ENCODE measurements around the gene PLG.
"Not testable (repeated sequence)": the region's sequence is repeated elsewhere in the genome, so short reads cannot be mapped to it uniquely, and the experiment has no call there.

PLG gene

DNA sequence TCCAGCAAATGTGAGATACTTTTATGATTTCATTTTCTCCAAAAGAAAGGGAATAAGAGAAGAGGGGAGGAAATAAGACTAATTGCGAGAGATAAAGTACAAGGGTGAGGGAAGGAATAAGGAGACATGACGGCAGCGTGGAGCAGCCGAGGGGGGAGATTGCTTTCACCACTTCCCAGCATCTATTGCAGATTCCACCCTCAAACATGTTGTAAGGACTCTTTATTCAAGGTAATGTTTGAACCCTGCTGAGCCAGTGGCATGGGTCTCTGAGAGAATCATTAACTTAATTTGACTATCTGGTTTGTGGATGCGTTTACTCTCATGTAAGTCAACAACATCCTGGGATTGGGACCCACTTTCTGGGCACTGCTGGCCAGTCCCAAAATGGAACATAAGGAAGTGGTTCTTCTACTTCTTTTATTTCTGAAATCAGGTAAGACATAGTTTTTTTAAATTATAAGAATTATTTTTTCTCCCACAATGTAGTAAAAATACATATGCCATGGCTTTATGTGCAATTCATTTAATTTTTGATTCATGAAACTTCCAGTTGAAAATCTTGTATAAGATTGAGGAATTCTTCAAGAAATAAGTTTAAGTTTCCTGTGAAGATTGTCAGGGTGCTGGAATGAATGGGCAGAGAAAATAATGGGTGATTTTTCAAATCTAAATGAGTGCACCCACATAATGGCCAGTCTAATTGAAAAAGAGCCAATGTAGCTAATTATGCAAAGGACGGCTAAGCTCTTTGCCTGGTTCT, at the start of gene PLG:
TSS of gene PLG (plus strand) at position 327 of the 763 bp plus-strand sequence. CDS start at position 388, 61 bp downstream.
- not testable (repeated sequence) for FAIRE-seq

DNA sequence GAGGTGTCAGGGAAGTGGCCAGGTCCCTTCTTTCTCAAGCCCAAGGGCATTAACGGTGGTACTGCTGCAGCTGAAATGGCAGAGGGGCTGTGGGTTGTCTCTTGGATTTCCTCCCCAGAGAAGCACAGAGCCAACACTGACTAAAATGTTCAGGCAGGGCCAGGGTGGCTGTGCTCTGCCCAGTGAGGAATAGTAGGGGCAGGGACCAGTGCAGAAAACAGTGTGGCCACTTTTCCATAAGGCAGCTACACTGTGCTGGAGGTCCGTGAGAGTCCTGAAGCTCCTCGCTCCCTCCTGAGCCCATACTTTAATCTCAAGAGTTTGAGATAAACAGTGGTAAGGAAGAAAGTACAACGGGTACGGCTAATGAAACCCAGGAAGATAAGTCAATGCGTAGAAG, 42.5 kb upstream of the PLG start:
- FAIRE-seq: no peak

DNA sequence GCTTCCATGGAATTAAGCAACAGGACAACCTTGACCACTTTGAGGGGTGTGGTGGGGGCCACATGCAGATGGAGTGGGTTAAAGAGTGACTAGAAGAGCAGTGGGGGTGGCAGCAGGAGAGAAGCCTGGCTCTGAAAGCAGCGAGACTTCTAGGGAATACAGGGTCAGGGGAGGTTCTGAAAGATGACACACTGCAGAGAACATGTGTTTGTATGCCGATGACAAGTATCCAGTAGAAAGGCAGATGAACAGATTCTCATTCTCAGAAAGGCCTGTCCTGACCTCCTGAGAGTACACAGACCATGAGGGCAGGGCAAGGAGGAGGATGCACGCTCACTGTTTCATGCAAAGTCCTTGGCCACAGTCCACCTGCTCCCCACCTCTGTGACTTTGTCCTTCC, 40.8 kb upstream of the PLG start:
- no peak for FAIRE-seq

DNA sequence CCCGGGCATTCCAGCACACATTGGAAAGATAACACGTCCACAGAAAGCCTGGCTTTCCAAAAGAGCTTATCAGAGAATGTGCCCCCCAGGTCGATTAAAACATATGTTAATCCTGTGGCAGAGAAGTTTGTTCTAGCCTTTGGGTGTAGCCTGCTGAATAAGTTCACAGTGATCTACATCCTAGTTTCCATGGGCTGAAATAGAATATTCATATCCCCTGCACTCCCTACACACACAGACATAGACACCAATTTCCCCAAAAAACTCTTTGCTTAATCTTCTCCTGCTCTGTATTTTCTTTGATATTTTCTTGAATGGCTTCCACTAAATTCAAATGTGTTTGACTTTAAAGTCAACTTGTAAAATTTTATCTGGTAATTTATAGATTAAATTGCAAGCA, 39.6 kb upstream of the PLG start:
- no peak for FAIRE-seq

DNA sequence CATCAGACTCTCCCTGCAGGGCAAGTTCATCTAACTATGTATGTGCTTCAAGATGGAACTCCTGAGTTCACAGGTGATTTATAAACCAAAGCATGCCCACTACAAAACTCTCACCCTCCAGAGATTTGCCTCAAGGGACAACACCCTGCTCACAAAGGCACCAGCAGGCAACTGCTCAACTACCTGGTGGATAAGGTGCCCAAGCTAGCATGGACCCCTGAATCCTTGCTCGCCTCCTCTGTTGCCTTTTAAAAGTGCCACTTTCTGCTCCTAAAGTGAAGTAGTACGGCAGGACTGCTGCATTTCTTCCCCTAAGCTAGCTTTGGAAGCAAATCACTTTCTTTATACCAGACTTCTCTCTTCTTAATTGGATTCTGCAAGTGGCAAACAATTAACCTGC, 39.2 kb upstream of the PLG start:
- FAIRE-seq: no peak

DNA sequence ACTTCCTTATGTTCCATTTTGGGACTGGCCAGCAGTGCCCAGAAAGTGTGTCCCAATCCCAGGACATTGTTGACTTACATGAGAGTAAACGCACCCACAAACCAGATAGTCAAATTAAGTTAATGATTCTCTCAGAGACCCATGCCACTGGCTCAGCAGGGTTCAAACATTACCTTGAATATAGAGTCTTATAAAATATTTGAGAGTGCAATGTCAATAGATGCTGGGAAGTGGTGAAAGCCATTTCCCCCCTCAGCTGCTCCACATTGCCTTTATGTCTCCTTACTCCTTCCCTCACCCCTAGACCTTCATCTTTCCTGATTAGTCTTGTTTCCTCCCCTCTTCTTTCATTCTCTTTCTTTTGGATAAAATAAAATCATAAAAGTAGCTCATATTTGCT, 37.8 kb upstream of the PLG start, which contains the start of gene LPA:
TSS of gene LPA (minus strand) at position 78 of the 400 bp plus-strand sequence. CDS start at position 17, 61 bp downstream.
- not testable (repeated sequence) for FAIRE-seq

DNA sequence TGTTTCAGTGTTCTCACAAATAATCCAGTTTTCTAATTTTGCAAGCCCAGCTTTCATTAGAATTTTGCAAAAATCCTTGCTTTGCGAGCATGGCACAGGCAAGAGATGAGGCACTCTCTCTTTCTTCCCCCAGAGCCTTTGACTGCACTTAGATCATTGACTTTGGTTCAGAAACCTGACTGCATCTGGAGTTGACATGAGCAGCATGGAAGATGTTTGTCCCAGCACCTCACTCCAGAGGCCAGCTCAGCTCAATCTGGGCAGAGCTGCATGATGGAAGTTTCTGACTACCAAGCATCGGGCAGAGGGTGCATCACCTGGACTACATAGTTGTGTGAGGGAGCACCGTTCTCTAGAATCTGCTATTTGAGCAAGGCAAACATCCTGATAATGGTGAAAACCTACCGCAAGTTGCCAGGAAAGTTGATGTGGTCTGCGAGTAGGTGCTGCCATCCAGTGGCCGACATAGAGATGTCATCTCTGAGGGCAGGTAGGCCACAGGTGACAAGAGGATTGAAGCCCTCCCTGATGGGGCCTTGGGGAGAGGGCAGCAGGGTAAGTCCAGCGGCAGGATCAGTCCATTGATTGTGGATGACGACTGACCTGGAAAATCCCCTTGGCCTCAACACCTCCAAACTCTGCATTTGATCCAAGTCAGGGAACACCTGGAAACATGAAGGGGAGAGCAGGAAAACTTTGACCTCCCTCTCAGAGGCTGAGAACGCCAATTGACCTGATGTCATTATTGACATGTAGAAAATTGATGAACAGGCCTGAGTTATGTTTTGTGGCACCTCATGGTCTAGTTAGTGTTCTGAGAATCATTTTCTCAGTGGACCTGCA, 34.2 kb upstream of the PLG start:
- FAIRE-seq: no peak

DNA sequence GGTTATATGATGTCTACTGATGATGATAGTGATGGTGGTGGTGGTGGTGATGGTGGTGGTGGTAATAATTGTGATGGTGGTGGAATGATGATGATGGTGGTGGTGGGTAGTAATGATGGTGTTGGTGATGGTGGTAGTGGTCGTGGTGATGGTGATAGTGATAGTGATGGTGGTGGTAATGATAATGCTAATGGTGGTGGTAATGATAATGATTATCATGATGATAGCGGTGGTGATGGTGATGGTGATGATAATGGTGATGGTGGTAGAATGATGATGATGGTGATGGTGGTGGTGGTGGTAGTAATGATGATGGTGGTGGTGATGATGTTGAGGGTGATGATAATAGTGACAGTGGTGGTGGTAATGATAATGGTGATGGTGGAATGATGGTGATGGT, 33.5 kb upstream of the PLG start:
- FAIRE-seq: no peak

DNA sequence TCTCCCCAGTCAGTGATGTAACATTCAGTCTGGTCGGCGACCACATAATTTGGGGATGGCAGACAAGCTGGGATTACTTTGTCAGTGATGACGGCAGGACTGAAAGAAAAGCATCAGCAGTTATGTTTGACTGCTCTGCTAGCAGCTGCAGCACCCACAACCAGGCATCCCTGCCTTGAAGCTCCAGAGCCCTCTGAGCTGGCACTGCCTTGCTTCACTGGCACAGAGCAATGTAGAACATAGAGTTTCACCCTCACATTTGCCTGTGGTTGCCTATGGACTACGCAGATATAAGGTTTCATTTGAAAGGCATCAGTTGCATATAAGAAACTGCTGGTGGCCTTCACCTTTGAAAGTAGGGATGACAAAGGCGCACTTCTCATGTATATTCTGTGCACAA, 25.6 kb upstream of the PLG start:
- not testable (repeated sequence) for FAIRE-seq

DNA sequence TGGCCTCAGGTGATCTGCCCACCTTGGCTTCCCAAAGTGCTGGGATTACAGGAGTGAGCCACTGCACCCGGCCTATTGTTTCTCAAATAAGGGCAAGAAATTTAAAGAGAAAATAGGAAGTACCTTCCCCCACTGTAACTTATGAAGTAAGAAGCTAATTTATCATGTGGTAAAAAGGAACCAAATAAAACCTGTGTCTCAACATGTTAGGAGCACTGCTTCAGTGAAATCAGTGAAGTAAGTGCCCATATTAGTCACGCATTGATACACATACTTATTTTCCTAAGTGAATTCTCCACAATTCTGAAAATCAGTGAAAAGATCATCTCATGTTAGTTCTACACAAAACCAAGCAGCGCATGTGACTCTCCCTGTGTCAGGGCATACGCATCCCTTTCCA, 23.8 kb upstream of the PLG start:
- no peak for FAIRE-seq

DNA sequence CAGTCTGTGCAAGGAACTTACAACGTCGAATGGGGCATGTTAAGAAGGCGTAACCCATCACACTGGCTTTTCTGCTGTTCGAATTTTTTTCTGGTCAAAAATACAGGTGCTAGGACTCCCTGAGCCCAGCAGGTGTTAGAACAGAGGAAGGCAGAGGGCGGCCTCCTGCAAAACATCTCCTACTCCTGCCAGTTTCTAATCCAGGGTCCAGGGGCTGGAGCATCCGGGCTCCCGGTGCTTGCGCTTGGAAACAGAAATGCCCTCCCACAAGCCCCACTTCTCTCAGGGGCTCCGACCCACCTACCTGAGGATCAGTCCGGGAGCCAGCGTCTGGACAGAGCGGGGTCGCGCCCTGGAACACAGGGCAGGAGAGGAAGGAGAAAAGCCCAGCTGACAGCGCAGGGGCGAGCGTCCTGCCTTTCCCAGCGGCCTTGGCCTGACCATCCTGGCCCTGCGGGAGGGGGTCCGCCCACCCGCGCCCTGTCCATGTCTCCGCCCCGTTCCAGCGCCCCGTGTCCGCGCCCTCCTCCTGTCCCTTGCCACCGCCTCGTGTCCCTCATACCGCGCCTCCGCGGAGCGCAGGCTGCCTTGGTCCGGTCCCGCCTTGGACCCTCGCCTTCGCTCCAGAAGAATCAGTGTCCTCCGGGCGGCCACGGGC, 23.2 kb upstream of the PLG start:
- no peak for FAIRE-seq

DNA sequence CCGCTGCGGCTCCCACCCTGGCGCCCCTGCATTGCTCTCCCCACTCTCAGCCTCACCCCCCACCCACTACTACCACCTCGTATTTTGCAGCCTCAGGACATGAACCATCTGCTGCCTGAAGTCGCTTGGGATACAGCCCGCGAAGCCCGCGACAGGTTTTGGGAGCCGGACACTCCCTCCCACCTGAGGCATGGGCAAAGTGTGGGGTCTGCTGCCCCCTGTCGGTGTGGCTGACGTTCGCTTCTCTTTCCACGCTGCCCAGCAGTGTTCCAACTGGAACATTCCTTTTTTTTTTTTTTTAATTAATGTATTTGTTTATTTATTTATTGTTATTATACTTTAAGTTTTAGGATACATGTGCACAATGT, 22.7 kb upstream of the PLG start:
- FAIRE-seq: no peak

DNA sequence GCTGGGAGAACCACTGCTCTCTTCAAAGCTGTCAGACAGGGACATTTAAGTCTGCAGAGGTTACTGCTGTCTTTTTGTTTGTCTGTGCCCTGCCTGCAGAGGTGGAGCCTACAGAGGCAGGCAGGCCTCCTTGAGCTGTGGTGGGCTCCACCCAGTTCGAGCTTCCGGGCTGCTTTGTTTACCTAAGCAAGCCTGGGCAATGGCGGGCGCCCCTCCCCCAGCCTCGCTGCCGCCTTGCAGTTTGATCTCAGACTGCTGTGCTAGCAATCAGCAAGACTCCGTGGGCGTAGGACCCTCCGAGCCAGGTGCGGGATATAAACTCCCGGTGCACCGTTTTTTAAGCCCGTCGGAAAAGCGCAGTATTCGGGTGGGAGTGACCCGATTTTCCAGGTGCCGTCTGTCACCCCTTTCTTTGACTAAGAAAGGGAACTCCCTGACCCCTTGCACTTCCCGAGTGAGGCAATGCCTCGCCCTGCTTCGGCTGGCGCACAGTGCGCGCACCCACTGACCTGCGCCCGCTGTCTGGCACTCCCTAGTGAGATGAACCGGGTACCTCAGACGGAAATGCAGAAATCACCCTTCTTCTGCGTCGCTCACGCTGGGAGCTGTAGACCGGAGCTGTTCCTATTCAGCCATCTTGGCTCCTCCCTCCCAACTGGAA, 16.8 kb upstream of the PLG start:
- not testable (repeated sequence) for FAIRE-seq

DNA sequence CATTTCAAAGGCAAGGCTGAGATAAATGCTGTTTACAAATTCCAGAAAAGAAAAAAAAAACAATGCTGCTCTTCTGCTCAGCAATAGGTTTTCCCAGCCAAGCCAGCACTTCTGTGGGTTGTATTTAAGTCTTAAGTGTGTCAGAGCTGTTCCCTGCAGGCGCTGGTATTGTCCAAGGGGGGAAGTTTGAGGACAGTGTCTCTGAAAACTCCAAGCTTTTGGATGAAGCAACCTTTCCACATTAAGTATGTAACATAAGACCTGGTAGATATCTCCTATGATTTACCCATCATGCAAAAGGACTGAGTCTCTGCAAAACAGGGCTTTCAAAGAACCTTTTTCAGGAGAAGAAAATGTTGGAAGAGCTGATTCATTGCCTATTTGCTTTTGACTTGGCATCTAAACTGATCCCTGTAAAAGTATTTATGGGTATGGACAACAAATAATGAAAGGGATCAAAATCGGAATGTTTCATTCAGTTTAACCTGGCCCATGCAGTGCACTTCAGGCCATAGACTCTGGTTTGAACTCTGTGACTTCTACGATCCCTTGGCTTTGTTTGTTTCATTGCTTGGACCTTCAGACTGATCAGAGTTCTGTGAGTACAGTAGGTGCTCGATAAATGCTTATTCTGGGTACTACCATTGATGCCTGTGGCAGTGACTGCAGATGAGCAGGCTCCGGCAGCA, 16.1 kb upstream of the PLG start:
- no peak for FAIRE-seq

DNA sequence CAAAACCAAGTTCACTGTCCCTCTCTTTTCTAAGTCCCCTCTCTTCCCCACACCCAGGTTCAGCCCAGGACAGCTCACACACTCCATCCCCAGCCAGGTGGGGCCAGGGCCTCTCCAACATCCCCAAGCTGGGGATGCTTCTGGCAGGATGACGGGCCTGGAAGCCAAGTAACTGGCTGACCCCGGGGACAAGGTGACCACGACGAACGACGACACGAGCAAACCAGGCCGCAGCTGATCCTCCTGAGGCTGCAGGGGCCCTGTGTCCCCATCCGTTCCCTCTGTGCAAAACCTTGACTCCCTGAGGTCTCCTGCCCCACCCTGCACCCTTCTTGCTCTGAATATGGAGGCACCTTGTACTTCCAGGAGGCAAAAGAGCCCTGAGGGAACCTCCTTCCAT, 11.6 kb upstream of the PLG start:
- FAIRE-seq: no peak

DNA sequence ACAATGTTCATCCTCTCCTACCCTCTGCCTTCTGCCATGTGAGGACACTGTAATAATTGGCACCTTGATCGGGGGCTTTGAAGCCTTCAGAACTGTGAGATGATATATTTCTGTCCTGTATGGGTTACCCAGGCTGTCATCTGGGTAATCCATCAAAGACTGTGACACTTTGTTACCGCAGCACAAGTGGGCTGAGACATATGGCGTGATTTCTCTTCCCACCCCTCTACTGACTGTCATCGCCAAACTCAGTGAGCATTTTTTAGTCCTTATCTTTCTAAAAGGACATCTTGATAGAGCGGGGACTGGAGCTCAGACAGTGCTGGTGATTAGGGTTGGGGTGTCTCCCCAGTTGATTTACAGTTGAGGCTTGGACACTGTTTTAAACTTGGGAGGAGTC, 10.4 kb upstream of the PLG start:
- no peak for FAIRE-seq

DNA sequence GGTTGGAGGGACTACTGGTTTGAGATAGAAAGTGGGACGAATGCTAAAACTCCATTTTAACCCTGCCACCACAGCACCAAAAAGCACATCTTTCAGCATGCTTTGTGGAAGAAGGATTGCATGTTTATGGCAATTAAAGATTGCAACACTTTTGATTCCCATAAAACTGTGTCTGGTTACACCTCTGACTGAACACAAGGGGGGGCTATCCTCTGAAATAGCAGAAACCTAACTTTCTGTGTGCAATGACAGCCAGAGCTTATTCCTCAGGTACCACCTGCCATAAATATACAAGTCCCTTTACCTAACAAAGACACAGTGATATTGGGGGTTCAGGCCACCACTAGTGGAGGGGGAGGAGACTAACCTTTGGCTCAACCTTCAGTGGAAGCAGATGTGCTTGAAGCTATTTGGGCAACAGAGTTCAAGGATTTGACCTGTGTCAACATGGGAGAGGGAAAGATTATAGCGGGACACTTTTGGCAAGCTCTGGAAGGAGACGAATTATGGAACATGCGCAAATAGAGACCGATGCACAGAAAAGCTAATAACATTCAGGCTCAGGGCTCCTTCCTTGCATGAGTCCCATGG, 9.6 kb upstream of the PLG start:
- FAIRE-seq: no peak

DNA sequence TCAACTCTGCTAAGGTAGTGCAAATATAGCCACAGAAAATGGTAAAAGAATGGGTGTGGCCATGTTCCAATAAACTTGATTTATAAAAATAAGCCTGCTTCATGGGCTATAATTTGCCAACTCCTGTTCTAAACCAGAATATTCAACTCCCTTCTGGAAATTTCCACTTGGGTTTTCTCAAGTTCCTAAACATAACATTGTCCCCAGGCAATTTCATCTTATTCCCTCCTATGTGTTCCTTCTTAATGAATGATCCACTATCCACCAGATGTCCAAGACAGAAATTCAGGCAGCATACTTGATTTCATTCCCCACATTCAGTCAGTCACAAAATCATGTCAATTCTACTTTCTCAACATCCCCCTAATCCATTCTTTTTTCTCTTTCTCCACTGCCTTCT, 7.0 kb upstream of the PLG start:
- not testable (repeated sequence) for FAIRE-seq

DNA sequence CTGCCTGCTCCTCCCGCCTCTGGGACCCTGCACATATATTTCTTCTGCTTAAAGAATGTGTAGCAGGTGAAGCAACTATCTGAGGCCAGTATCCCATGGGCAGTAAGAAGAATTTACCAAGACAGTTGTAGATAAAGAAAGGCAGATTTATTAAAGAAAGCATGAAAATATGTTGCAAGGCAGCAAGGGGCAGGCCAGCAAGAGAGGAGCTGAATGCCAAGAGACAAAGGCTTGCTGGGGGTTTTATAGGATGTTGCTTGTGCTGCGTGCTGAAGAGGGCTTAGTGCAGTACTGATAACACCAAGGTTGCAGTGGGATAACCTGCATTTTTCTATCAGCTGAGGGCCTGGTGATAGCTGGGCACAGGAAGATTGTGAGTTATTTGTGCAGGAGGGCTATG, 6.4 kb upstream of the PLG start:
- FAIRE-seq: not testable (repeated sequence)

DNA sequence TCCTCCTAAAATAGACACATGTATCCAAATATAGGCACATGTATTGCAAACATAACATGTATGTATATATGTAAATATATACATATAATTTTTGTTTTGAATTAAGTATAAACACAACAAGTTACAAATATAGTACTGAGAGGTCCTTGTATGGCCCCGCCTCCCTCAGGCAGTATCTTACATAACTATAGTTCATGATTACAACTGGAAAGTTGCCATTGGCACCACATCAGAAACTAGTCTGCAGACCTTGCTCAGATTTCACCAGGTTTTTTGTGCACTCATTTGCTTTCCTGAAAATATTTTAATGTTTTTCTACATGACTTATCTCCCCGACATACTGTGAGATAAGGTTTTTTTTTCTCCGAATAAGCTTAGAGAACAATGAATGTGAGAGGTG, 5.2 kb upstream of the PLG start:
- FAIRE-seq: not testable (repeated sequence)

DNA sequence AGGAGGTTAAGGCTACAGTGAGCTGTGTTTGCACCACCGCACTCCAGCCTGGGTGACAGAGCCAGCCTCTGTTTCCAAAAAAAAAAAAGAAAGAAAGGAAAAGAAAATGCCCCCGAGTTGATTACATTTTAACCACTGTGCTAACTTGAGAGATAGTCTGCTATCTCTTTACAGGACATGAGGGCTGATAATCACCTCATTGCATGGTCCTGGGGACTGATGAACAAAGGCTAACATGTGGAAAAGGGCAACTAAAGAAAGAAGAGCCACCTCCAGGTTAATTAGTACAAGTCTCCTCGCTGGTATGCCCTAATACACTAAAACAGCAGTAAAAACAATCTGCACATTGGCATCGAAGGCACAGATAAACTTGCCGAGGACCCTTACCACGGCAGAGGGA, 4.2 kb upstream of the PLG start:
- no peak for FAIRE-seq

DNA sequence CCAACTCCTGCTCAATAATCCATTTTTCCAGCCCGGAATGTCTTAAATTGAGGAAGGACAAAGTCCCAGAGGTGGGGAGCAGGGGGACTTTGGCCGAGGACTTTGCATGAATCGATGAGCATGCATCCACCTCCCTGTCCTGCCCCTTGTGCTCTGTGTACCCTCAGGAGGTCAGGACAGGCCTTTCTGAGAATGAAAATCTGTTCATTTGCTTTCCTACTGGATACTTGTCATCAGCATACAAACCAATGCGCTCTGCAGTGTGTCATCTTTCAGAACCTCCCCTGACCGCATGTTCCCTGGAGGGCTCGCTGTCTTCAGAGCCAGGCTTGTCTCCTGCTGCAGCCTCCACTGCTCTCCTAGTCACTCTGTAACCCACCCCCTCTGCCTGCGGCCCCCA, 2.6 kb downstream of the PLG start:
- FAIRE-seq: not testable (repeated sequence)

All from colon (tissue), 2 donors.